ENCODE results near the gene MLPH.

Gene MLPH

GRCh38 chr2:237500681-237501424 is 13.8 kb downstream of the MLPH start:
- no peak for DNase-seq

- DNase-seq, result no peak
These were observed 15.0 kb downstream of the MLPH start for GRCh38 chr2:237501892-237502513.

- no peak for DNase-seq
These were observed 16.1 kb downstream of the MLPH start for GRCh38 chr2:237503201-237503600.

GRCh38 chr2:237505188-237505939 is 18.3 kb downstream of the MLPH start:
- DNase-seq, result no peak

GRCh38 chr2:237507512-237507911 is 20.5 kb downstream of the MLPH start:
- DNase-seq, result no peak

- no peak for DNase-seq
These were observed 21.3 kb downstream of the MLPH start for GRCh38 chr2:237508361-237508760.

- DNase-seq, result no peak
These were observed 22.1 kb downstream of the MLPH start for GRCh38 chr2:237509151-237509550.

GRCh38 chr2:237509905-237510304 is 22.9 kb downstream of the MLPH start:
- no peak for DNase-seq

GRCh38 chr2:237510502-237511217 is 23.6 kb downstream of the MLPH start:
- no peak for DNase-seq

GRCh38 chr2:237511433-237511832 is 24.4 kb downstream of the MLPH start:
- DNase-seq, result no peak

- no peak for DNase-seq
These were observed 24.9 kb downstream of the MLPH start for GRCh38 chr2:237511885-237512405.

GRCh38 chr2:237512774-237513466 is 25.9 kb downstream of the MLPH start:
- DNase-seq, result peak; percentile 85

GRCh38 chr2:237513693-237514092 is 26.6 kb downstream of the MLPH start:
- DNase-seq, result no peak

- DNase-seq, result no peak
These were observed 27.6 kb downstream of the MLPH start for GRCh38 chr2:237514474-237515130.

GRCh38 chr2:237515166-237515565 is 28.1 kb downstream of the MLPH start:
- DNase-seq, result no peak

GRCh38 chr2:237515621-237516275 is 28.7 kb downstream of the MLPH start:
- no peak for DNase-seq

- no peak for DNase-seq
These were observed 30.1 kb downstream of the MLPH start for GRCh38 chr2:237517163-237517562.

- no peak for DNase-seq
These were observed 30.9 kb downstream of the MLPH start for GRCh38 chr2:237517990-237518389.

GRCh38 chr2:237519506-237520245 is 32.6 kb downstream of the MLPH start:
- no peak for DNase-seq

- no peak for DNase-seq
These were observed 33.2 kb downstream of the MLPH start for GRCh38 chr2:237520290-237520689.

GRCh38 chr2:237524631-237525030 is 37.6 kb downstream of the MLPH start:
- DNase-seq, result no peak
